Measurements from ENCODE around the gene CERCAM. TPM values are rescaled to one million over a fixed set of nuclear protein-coding genes. Genes with fewer than 3 reads are reported as not detected.

The CERCAM gene
- total and polyA plus RNA-seq, 2 of the 13 experiments (the other 11 are each of a cell fraction or from before 2014, with no cell fraction given), result 9.0 to 17.1 TPM

DNA sequence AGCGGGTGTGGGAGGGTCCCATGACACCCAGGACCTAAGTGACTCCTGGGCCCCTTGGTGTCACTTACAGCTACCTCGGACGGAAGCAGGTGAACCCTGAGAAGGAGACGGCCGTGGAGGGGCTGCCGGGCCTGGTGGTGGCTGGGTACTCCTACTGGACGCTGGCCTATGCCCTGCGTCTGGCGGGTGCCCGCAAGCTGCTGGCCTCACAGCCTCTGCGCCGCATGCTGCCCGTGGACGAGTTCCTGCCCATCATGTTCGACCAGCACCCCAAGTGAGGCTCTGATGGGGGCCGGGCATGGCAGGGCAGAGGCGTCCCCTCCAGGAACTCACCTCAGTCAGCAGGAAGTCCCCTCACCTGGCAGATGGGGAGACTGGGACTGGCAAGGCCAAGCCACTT lies 13.7 kb downstream of the CERCAM start:
- H3K9me3 ChIP-seq (ENCODE audit: low read length), result no peaks in the 10 kb centered on the region
- TF ChIP-seq, protein P1, sequence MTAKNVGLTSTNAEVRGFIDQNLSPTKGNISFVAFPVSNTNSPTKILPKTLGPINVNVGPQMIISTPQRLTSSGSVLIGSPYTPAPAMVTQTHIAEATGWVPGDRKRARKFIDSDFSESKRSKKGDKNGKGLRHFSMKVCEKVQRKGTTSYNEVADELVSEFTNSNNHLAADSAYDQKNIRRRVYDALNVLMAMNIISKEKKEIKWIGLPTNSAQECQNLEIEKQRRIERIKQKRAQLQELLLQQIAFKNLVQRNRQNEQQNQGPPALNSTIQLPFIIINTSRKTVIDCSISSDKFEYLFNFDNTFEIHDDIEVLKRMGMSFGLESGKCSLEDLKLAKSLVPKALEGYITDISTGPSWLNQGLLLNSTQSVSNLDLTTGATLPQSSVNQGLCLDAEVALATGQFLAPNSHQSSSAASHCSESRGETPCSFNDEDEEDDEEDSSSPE (CRISPR knock-in tag; IDR thresholded peaks at IDR 0.05), result no peak
- TF ChIP-seq NR1H2 (CRISPR knock-in tag; IDR thresholded peaks at IDR 0.05; ENCODE audit: borderline replicate concordance, low read depth) (no peak), SALL1 (CRISPR knock-in tag; IDR thresholded peaks at IDR 0.05) (no peak)
- no peaks in the 10 kb centered on the region for H3K79me2 ChIP-seq (ENCODE audit: insufficient read depth, low read length)
- H4K20me1 ChIP-seq (ENCODE audit: insufficient read depth, low read length), result no peaks in the 10 kb centered on the region
- no peak overlapping the region for H3K27ac ChIP-seq (ENCODE audit: extremely low read length, insufficient read depth, low read length)
- no peak for ATAC-seq
- in situ Hi-C loops (cut with HindIII; ENCODE audit: extremely low pct_ligation_motif_present, low pct_unique_long_range_greater_than_20kb), result no loop called here
- no peak overlapping the region for H2AFZ ChIP-seq (ENCODE audit: low read length)
- DNase-seq (ENCODE audit: low spot score), result no peak
- peaks cover 8% of the 10 kb centered on the region; the same call in 1 of the 2 replicates for H3K4me1 ChIP-seq (ENCODE audit: insufficient read depth, low read length)
- H3K4me3 ChIP-seq (replicated peaks in 1 of 3; ENCODE audit: insufficient read depth in 1 of 3, low read depth in 2 of 3, low read length in 3 of 3), result no peak overlapping the region
- no peak overlapping the region for H3K9ac ChIP-seq (ENCODE audit: insufficient read depth, low read depth, low read length)
- WGBS (ENCODE audit: low lambda C conversion rate), result no CpG with 5 or more reads among the region's 17 CpGs
- H3K4me2 ChIP-seq (ENCODE audit: low read depth, low read length), result no peak overlapping the region
- no peak for FAIRE-seq
- intact Hi-C loops (cut with micrococcal nuclease; ENCODE audit: unreplicated experiment), result no loop called here
- no TSS peak for BruUV-seq (replicated peaks)
- H3K27me3 ChIP-seq (ENCODE audit: control insufficient read depth in 1 of 2, insufficient read depth in 2 of 2, low read length in 2 of 2), result no peaks in the 10 kb centered on the region
- ChIA-PET POLR2A (no interaction called here), CTCF (ENCODE audit: low intra/inter-chr PET ratio, low total read pairs) (no interaction called here)
- no peaks in the 10 kb centered on the region for H3K36me3 ChIP-seq (replicated peaks in 1 of 2; ENCODE audit: control insufficient read depth in 1 of 2, insufficient read depth in 2 of 2, low read length in 2 of 2)

- Histone ChIP-seq H3K9me3 (ENCODE audit: low read length) (no peaks in the 10 kb centered on the region), H3K4me2 (ENCODE audit: low read depth, low read length) (no peak overlapping the region), H3K36me3 (replicated peaks in 1 of 2; ENCODE audit: control insufficient read depth in 1 of 2, insufficient read depth in 2 of 2, low read length in 2 of 2) (no peaks in the 10 kb centered on the region), H3K4me3 (replicated peaks in 1 of 3; ENCODE audit: insufficient read depth in 1 of 3, low read depth in 2 of 3, low read length in 3 of 3) (no peak overlapping the region), H3K79me2 (ENCODE audit: insufficient read depth, low read length) (no peaks in the 10 kb centered on the region), H3K4me1 (ENCODE audit: insufficient read depth, low read length) (peaks cover 9% of the 10 kb centered on the region; the same call in 1 of the 2 replicates), H3K27ac (ENCODE audit: extremely low read length, insufficient read depth, low read length) (no peak overlapping the region), H3K9ac (ENCODE audit: insufficient read depth, low read depth, low read length) (no peak overlapping the region), H2AFZ (ENCODE audit: low read length) (no peak overlapping the region), H3K27me3 (ENCODE audit: control insufficient read depth in 1 of 2, insufficient read depth in 2 of 2, low read length in 2 of 2) (no peaks in the 10 kb centered on the region), H4K20me1 (ENCODE audit: insufficient read depth, low read length) (no peaks in the 10 kb centered on the region)
- ATAC-seq (no peak), DNase-seq (ENCODE audit: low spot score) (no peak), FAIRE-seq (no peak)
- intact Hi-C loops (cut with micrococcal nuclease; ENCODE audit: unreplicated experiment), result loop anchor here (5.0 kb wide), 1 partner anchor 122 kb away; no protein-coding TSS in a partner anchor
- in situ Hi-C loops (cut with HindIII; ENCODE audit: extremely low pct_ligation_motif_present, low pct_unique_long_range_greater_than_20kb), result no loop called here
- POLR2A ChIA-PET, result no interaction called here
- 83% methylated on average over 7 of the region's 18 CpGs for WGBS (ENCODE audit: low lambda C conversion rate)
- no TSS peak for BruUV-seq (replicated peaks)
- CTCF ChIA-PET (ENCODE audit: low intra/inter-chr PET ratio, low total read pairs), result no interaction called here
- TF ChIP-seq SKI (IDR thresholded peaks at IDR 0.05; ENCODE audit: partially characterized antibody) (no peak), HNF1A (IDR thresholded peaks at IDR 0.05; ENCODE audit: low read depth) (no peak), HNF1A (CRISPR knock-in tag; IDR thresholded peaks at IDR 0.05; ENCODE audit: borderline replicate concordance) (no peak), ZNF17 (CRISPR knock-in tag; IDR thresholded peaks at IDR 0.05) (no peak), ZBTB33 (CRISPR knock-in tag; IDR thresholded peaks at IDR 0.05) (no peak), ZNF225 (CRISPR knock-in tag; IDR thresholded peaks at IDR 0.05) (no peak), ZSCAN29 (CRISPR knock-in tag; conservative IDR thresholded peaks at IDR 0.05) (no peak), SAP130 (CRISPR knock-in tag; IDR thresholded peaks at IDR 0.05; ENCODE audit: low read depth) (no peak), NPAS2 (CRISPR knock-in tag; IDR thresholded peaks at IDR 0.05; ENCODE audit: borderline replicate concordance) (no peak), ZNF761 (CRISPR knock-in tag; conservative IDR thresholded peaks at IDR 0.05) (no peak)
These were observed 15.0 kb downstream of the CERCAM start for GRCh38 chr9:128435611-128436010.

Data from HepG2 (cell line).